HG02759 (cell line): ENCODE data around the gene GPR101.
"Not testable (repeated sequence)": the region's sequence is repeated elsewhere in the genome, so short reads cannot be mapped to it uniquely, and the experiment has no call there.

ENCODE experiments used
- ATAC-seq: cut with Tn5 transposase; IDR thresholded peaks from one replicate; pipeline ENCODE4 v1.9.1; 2021; ENCODE audit warnings: mild to moderate bottlenecking, moderate library complexity; ENCODE audit not compliant: unreplicated experiment

Gene GPR101

GRCh38 chrX:137031039-137031438 lies 2.8 kb downstream of the GPR101 start:
- ATAC-seq: no peak

- no peak for ATAC-seq
These were observed 5.1 kb downstream of the GPR101 start for GRCh38 chrX:137028699-137029098.

GRCh38 chrX:137025930-137026329 lies 7.9 kb downstream of the GPR101 start:
- ATAC-seq: no peak

GRCh38 chrX:137000236-137000635 lies 33.6 kb downstream of the GPR101 start:
- ATAC-seq: not testable (repeated sequence)

- ATAC-seq: no peak
These were observed 34.8 kb downstream of the GPR101 start for GRCh38 chrX:136999024-136999423.
